ENCODE results near the gene FOXQ1.

The FOXQ1 gene

DNA sequence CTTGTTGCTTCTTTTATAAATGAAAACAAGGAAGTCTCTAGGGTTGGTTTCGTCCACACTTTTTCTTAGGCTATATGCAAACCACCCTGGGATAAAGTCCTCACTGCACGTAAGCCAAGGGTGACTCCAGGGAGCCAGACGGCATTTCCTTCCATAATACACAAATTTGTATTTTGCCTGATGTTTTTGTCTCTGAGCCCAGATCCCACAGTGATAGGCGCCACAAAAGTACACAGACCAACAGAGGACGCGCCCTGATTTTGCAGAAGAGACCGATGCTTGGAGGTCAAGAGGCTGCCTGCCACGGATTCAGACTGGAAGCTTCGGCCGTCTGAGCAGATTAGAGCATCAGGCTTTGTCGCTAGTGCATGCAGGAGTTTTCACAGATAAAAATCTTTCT lies 22.8 kb downstream of the FOXQ1 start (continued):
- TF ChIP-seq, protein P1, sequence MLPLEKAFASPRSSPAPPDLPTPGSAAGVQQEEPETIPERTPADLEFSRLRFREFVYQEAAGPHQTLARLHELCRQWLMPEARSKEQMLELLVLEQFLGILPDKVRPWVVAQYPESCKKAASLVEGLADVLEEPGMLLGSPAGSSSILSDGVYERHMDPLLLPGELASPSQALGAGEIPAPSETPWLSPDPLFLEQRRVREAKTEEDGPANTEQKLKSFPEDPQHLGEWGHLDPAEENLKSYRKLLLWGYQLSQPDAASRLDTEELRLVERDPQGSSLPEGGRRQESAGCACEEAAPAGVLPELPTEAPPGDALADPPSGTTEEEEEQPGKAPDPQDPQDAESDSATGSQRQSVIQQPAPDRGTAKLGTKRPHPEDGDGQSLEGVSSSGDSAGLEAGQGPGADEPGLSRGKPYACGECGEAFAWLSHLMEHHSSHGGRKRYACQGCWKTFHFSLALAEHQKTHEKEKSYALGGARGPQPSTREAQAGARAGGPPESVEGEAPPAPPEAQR (tag by site-specific recombination; IDR thresholded peaks at IDR 0.05): no peak

DNA sequence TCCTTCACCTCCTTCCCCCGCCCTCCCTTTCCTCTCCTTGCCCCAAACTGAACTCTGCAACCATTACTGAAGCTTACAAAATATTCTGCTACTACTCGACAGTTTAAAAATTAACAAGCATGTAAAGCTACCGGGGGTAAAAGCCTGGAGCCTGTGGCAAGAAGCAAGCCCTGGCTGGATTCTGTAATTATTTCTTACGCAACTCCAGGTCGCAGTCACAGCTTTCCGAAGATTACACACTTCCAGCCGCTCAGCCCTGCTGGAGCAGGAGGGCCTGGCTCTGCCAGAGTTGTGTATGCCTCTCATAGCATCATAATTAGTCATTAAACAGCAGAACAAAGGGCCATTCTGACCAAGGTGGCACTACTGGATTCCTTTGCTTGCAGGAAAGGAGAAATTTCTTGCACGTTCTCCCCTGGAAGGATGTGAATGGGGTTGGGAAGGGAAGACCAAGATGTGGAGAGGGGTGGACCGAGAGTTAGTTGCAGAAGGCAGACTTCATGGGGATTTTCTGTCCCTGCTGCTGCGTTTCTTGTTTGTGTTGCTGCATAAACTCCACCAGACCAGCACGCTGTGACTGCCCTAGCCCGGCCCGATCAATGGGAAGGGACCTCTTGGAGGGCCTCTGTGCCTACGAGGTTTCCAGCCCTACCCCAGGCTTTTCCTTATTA lies 23.6 kb downstream of the FOXQ1 start:
- Histone ChIP-seq H3K9me3 (ENCODE audit: control insufficient read depth, insufficient read depth, low read depth, low read length) (no peaks in the 10 kb centered on the region), H3K4me1 (ENCODE audit: control insufficient read depth, insufficient read depth, low read length) (peaks cover 7% of the 10 kb centered on the region), H3K4me3 (ENCODE audit: low read depth, low read length) (no peak overlapping the region), H3K36me3 (ENCODE audit: control insufficient read depth in 2 of 2, insufficient read depth in 1 of 2, low read length in 2 of 2) (no peaks in the 10 kb centered on the region), H3K27ac (ENCODE audit: extremely low read depth, low read depth, low read length) (no peak overlapping the region)
- POLR2A ChIA-PET: no interaction called here
- CTCF ChIA-PET: interaction anchor here (0.5 to 3.3 kb wide), 13 partner anchors 10 to 538 kb away, joined by 3 to 17 read pairs (median 4); no protein-coding TSS in a partner anchor
- TF ChIP-seq, protein P2, sequence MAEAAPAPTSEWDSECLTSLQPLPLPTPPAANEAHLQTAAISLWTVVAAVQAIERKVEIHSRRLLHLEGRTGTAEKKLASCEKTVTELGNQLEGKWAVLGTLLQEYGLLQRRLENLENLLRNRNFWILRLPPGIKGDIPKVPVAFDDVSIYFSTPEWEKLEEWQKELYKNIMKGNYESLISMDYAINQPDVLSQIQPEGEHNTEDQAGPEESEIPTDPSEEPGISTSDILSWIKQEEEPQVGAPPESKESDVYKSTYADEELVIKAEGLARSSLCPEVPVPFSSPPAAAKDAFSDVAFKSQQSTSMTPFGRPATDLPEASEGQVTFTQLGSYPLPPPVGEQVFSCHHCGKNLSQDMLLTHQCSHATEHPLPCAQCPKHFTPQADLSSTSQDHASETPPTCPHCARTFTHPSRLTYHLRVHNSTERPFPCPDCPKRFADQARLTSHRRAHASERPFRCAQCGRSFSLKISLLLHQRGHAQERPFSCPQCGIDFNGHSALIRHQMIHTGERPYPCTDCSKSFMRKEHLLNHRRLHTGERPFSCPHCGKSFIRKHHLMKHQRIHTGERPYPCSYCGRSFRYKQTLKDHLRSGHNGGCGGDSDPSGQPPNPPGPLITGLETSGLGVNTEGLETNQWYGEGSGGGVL (tag by site-specific recombination; IDR thresholded peaks at IDR 0.05): no peak
- TF ChIP-seq ZNF404 (tag by site-specific recombination; IDR thresholded peaks at IDR 0.05) (no peak), ZNF16 (tag by site-specific recombination; IDR thresholded peaks at IDR 0.05; ENCODE audit: low read depth) (no peak), ZNF239 (tag by site-specific recombination; IDR thresholded peaks at IDR 0.05) (no peak), ZNF544 (tag by site-specific recombination; IDR thresholded peaks at IDR 0.05) (no peak), ZIC2 (tag by site-specific recombination; IDR thresholded peaks at IDR 0.05) (peak; percentile 71), KLF16 (tag by site-specific recombination; IDR thresholded peaks at IDR 0.05) (no peak), ZNF677 (tag by site-specific recombination; IDR thresholded peaks at IDR 0.05) (no peak), ZFP69B (tag by site-specific recombination; IDR thresholded peaks at IDR 0.05) (0 out of 2 replicates have a peak, but pooled peaks have one; percentile 36), ZNF423 (tag by site-specific recombination; IDR thresholded peaks at IDR 0.05) (no peak), SP7 (tag by site-specific recombination; IDR thresholded peaks at IDR 0.05) (peak; percentile 90), ZNF366 (tag by site-specific recombination; conservative IDR thresholded peaks at IDR 0.05) (0 out of 2 replicates have a peak, but pooled peaks have one; percentile 29), SCRT2 (tag by site-specific recombination; IDR thresholded peaks at IDR 0.05) (no peak), ZNF610 (tag by site-specific recombination; IDR thresholded peaks at IDR 0.05; ENCODE audit: borderline replicate concordance) (peak; percentile 71; the same call in 1 of the 2 replicates), ZNF221 (tag by site-specific recombination; IDR thresholded peaks at IDR 0.05; ENCODE audit: borderline replicate concordance) (no peak), ZNF266 (tag by site-specific recombination; IDR thresholded peaks at IDR 0.05; ENCODE audit: low read depth) (no peak), ZNF391 (tag by site-specific recombination; IDR thresholded peaks at IDR 0.05; ENCODE audit: borderline replicate concordance, low read depth) (no peak), GLIS1 (tag by site-specific recombination; IDR thresholded peaks at IDR 0.05) (0 out of 2 replicates have a peak, but pooled peaks have one; percentile 14), SP3 (tag by site-specific recombination; IDR thresholded peaks at IDR 0.05) (no peak), OSR2 (tag by site-specific recombination; IDR thresholded peaks at IDR 0.05) (peak; percentile 89), ZBTB44 (tag by site-specific recombination; IDR thresholded peaks at IDR 0.05) (peak; percentile 52; the same call in 1 of the 2 replicates), ZNF2 (tag by site-specific recombination; IDR thresholded peaks at IDR 0.05) (0 out of 2 replicates have a peak, but pooled peaks have one; percentile 48), ZNF341 (tag by site-specific recombination; IDR thresholded peaks at IDR 0.05; ENCODE audit: low read depth) (0 out of 2 replicates have a peak, but pooled peaks have one; percentile 16), ZNF561 (tag by site-specific recombination; IDR thresholded peaks at IDR 0.05; ENCODE audit: borderline replicate concordance) (peak; percentile 54; the same call in 1 of the 2 replicates)
- TF ChIP-seq, protein P3, sequence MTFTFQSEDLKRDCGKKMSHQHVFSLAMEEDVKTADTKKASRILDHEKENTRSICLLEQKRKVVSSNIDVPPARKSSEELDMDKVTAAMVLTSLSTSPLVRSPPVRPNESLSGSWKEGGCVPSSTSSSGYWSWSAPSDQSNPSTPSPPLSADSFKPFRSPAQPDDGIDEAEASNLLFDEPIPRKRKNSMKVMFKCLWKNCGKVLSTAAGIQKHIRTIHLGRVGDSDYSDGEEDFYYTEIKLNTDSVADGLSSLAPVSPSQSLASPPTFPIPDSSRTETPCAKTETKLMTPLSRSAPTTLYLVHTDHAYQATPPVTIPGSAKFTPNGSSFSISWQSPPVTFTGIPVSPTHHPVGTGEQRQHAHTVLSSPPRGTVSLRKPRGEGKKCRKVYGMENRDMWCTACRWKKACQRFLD (tag by site-specific recombination; IDR thresholded peaks at IDR 0.05): no peak
- TF ChIP-seq, protein P4, sequence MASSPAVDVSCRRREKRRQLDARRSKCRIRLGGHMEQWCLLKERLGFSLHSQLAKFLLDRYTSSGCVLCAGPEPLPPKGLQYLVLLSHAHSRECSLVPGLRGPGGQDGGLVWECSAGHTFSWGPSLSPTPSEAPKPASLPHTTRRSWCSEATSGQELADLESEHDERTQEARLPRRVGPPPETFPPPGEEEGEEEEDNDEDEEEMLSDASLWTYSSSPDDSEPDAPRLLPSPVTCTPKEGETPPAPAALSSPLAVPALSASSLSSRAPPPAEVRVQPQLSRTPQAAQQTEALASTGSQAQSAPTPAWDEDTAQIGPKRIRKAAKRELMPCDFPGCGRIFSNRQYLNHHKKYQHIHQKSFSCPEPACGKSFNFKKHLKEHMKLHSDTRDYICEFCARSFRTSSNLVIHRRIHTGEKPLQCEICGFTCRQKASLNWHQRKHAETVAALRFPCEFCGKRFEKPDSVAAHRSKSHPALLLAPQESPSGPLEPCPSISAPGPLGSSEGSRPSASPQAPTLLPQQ (tag by site-specific recombination; IDR thresholded peaks at IDR 0.05): no peak
- TF ChIP-seq, protein P5, sequence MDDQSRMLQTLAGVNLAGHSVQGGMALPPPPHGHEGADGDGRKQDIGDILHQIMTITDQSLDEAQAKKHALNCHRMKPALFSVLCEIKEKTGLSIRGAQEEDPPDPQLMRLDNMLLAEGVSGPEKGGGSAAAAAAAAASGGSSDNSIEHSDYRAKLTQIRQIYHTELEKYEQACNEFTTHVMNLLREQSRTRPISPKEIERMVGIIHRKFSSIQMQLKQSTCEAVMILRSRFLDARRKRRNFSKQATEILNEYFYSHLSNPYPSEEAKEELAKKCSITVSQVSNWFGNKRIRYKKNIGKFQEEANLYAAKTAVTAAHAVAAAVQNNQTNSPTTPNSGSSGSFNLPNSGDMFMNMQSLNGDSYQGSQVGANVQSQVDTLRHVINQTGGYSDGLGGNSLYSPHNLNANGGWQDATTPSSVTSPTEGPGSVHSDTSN (CRISPR knock-in tag; IDR thresholded peaks at IDR 0.05): no peak
